ENCODE data around the gene JAM3.

DNA sequence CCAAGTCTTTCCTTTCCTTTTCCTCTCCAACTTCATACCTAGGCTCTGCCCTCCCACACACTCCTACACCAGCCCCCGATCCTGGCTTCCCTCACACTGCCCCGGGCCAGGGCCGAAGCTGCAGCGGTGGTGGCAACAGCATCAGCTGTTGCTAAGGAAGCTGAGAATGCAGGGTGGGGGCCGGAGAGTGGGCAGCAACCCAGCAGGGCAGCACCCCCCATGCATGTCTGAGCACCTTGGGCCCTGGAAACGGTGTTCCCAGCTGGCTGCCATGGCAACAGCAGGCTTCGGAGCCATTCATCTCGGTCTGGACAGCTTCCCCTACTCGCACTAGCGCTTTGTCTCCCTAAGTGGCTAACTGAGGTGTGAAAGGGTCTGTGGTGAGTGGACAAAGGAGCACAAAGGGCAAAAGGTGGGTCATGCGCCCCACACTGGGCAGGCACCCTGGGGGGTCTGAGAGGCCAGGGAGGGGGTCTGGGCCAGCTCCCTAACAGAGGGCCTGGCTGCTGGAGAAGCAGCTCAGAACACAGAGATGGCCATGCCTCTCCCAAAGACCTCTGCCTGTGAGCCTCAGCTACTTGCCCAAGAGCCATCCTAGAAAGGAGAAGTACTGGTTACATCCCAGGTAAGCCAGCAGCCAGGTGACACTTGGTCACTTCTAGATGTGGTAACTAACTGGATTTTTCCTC, 42.1 kb upstream of the JAM3 start:
- TF ChIP-seq CTCF (IDR thresholded peaks at IDR 0.05) (no peak), POLR2AphosphoS5 (IDR thresholded peaks at IDR 0.05) (no peak), POLR2A (IDR thresholded peaks at IDR 0.05) (no peak)

Measured in prostate gland (tissue), 2 donors.